Kidney epithelial cell (primary cell): ENCODE results near the gene NPHP4. TPM values are rescaled to one million over a fixed set of nuclear protein-coding genes. Genes with fewer than 3 reads are reported as not detected.
A peak's percentile ranks its signal among the peaks of the same experiment; 100 is the strongest.

Source experiments
- DNase-seq: peaks from one replicate; pipeline ENCODE4 v3.0.0-alpha.2; 2010; ENCODE audit warnings: low read depth
- H3K27me3 ChIP-seq: 2 replicates; pipeline ENCODE4 v1.6.0; 2011; ENCODE audit warnings: low read length; ENCODE audit not compliant: control insufficient read depth, insufficient read depth
- H3K36me3 ChIP-seq: 2 replicates; pipeline ENCODE4 v1.5.1; 2011; ENCODE audit warnings: low read length; ENCODE audit not compliant: control insufficient read depth, insufficient read depth
- H3K4me3 ChIP-seq: 2 replicates; pipeline ENCODE4 v1.5.1; 2011; ENCODE audit warnings: low read depth, mild to moderate bottlenecking, control low read depth, low read length
- CTCF ChIP-seq: IDR thresholded peaks from 2 replicates; pipeline ENCODE4 v1.5.1; 2011; ENCODE audit warnings: mild to moderate bottlenecking, moderate library complexity, low read length, control low read depth, inconsistent platforms; ENCODE audit not compliant: insufficient read depth, poor library complexity, severe bottlenecking
- total RNA-seq: library from RNA; depleted of rRNA; stranded (reverse); fragments of >200 nt; gene quantifications from 2 replicates; pipeline ENCODE4 v1.2.3, GENCODE V29; 2015

NPHP4 gene
- total RNA-seq, 1 donor from 2014 or later: 6.6 TPM

GRCh38 chr1:5995871-5996630 is 3.8 kb upstream of the NPHP4 start:
- no peak for TF ChIP-seq CTCF
- no peaks in the 10 kb centered on the region for H3K36me3 ChIP-seq
- DNase-seq: no peak
- no peaks in the 10 kb centered on the region for H3K27me3 ChIP-seq
- no peak overlapping the region for H3K4me3 ChIP-seq

GRCh38 chr1:5994713-5995621 is 2.7 kb upstream of the NPHP4 start:
- no peaks in the 10 kb centered on the region for H3K36me3 ChIP-seq
- DNase-seq: no peak
- H3K27me3 ChIP-seq: no peaks in the 10 kb centered on the region
- H3K4me3 ChIP-seq: no peak overlapping the region
- TF ChIP-seq CTCF: peak; percentile 2

GRCh38 chr1:5993556-5994491 is 1.6 kb upstream of the NPHP4 start:
- no peaks in the 10 kb centered on the region for H3K36me3 ChIP-seq
- DNase-seq: no peak
- TF ChIP-seq CTCF: no peak
- H3K4me3 ChIP-seq: peak overlapping the region; percentile 61
- no peaks in the 10 kb centered on the region for H3K27me3 ChIP-seq

- Histone ChIP-seq H3K27me3 (no peaks in the 10 kb centered on the region), H3K36me3 (no peaks in the 10 kb centered on the region), H3K4me3 (peak overlapping the region; percentile 61)
- no peak for TF ChIP-seq CTCF
- DNase-seq: no peak
Measured at GRCh38 chr1:5992814-5993555, 760 bp upstream of the NPHP4 start.
